HFFc6 (cell line): ENCODE data around the gene TMEM181. TPM values are rescaled to one million over a fixed set of nuclear protein-coding genes. Genes with fewer than 3 reads are reported as not detected.
"Not testable (repeated sequence)": the region's sequence is repeated elsewhere in the genome, so short reads cannot be mapped to it uniquely, and the experiment has no call there.

Experiments used
- DNase-seq: peaks from one replicate; pipeline ENCODE4 v3.0.0-alpha.2; 2018
- H3K27ac Mint-ChIP-seq: 2 replicates; pipeline ENCODE4 v1.8.0; 2020; ENCODE audit warnings: mild to moderate bottlenecking, mixed read lengths
- H3K27me3 Mint-ChIP-seq: 2 replicates; pipeline ENCODE4 v1.8.0; 2021; ENCODE audit warnings: mild to moderate bottlenecking, moderate library complexity, mixed read lengths; ENCODE audit not compliant: insufficient read depth
- H3K36me3 Mint-ChIP-seq: 2 replicates; pipeline ENCODE4 v1.8.0; 2021; ENCODE audit warnings: low read depth, mixed read lengths
- H3K4me1 Mint-ChIP-seq: 2 replicates; pipeline ENCODE4 v1.8.0; 2020; ENCODE audit warnings: low read depth, mixed read lengths
- H3K4me3 Mint-ChIP-seq: 2 replicates; pipeline ENCODE4 v1.8.0; 2020; ENCODE audit warnings: mild to moderate bottlenecking, moderate library complexity, mixed read lengths
- H3K9me3 Mint-ChIP-seq: 2 replicates; pipeline ENCODE4 v1.8.0; 2020; ENCODE audit warnings: mild to moderate bottlenecking, mixed read lengths
- CTCF ChIP-seq: fragments of 200-600 bp; sonication (generic); IDR thresholded peaks from 2 replicates; pipeline ENCODE4 v1.5.0; 2021; ENCODE audit warnings: antibody characterized with exemption, mild to moderate bottlenecking
- total RNA-seq, 6 experiments: library from RNA; stranded (reverse); fragmentation: NEBNext Ultra II Directional; extraction: Animal tissue kit (Norgen Biotek cat#: 25700); gene quantifications; 2 replicates in 1 of 6; 3 replicates in 5 of 6; pipeline ENCODE4 v1.2.3, GENCODE V29; 2021

Gene TMEM181
- total RNA-seq, 6 experiments from 2014 or later = 25.8 to 37.8 (median 30.1) TPM

GRCh38 chr6:158556113-158556512 lies 3.8 kb upstream of the TMEM181 start:
- no peak for TF ChIP-seq CTCF
- H3K27me3 Mint-ChIP-seq = peaks cover 8% of the 10 kb centered on the region; the same call in 1 of the 2 replicates
- H3K9me3 Mint-ChIP-seq = no peaks in the 10 kb centered on the region
- no peak overlapping the region for H3K27ac Mint-ChIP-seq
- no peak for DNase-seq
- no peak overlapping the region for H3K4me3 Mint-ChIP-seq
- H3K36me3 Mint-ChIP-seq = no peaks in the 10 kb centered on the region
- H3K4me1 Mint-ChIP-seq = peaks cover 6% of the 10 kb centered on the region

DNA sequence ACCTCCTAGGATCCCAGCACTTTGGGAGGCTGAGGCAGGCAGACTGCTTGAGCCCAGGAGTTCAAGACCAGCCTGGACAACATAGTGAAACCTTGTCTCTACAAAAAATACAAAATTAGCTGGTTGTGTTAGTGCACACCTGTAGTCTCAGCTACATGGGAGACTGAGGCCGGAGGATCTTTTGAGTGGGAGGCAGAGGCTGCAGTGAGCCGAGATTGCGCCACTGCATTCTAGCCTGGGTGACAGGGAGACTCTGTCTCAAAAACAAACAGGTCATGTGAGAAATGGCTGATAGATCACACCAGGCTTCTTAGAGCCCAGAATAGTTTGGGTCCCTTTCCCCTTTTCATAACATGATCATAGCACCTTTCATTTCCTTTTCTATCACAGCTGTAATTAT lies 2.8 kb upstream of the TMEM181 start:
- not testable (repeated sequence) for DNase-seq, H3K4me3 Mint-ChIP-seq, H3K36me3 Mint-ChIP-seq, H3K9me3 Mint-ChIP-seq, H3K27ac Mint-ChIP-seq
- peaks cover 16% of the 10 kb centered on the region for H3K4me1 Mint-ChIP-seq
- H3K27me3 Mint-ChIP-seq = peaks cover 11% of the 10 kb centered on the region

DNA sequence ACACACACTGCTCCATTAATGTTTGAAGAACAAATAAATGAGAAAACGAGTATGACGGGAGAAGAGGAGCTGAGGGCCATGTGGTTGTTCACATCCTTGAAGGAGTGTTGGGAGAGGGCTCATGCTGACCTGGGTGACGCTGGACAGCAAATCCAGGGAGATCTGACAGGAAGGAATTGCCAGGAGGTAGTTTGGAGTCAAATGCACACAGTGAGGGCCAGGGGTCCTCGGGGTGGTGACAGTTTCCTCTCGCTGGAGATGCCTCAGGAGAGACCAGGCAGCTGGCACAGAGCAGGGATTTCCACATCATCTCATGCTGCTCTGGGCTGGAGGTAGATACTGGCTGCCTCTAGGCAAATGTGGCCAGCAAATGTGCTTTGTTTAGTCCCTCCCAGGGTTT lies 2.0 kb upstream of the TMEM181 start:
- Mint-ChIP-seq H3K9me3 (no peaks in the 10 kb centered on the region), H3K27ac (no peak overlapping the region), H3K4me1 (peaks cover 24% of the 10 kb centered on the region), H3K36me3 (no peaks in the 10 kb centered on the region), H3K27me3 (peaks cover 7% of the 10 kb centered on the region), H3K4me3 (no peak overlapping the region)
- no peak for DNase-seq
- TF ChIP-seq CTCF = no peak

DNA sequence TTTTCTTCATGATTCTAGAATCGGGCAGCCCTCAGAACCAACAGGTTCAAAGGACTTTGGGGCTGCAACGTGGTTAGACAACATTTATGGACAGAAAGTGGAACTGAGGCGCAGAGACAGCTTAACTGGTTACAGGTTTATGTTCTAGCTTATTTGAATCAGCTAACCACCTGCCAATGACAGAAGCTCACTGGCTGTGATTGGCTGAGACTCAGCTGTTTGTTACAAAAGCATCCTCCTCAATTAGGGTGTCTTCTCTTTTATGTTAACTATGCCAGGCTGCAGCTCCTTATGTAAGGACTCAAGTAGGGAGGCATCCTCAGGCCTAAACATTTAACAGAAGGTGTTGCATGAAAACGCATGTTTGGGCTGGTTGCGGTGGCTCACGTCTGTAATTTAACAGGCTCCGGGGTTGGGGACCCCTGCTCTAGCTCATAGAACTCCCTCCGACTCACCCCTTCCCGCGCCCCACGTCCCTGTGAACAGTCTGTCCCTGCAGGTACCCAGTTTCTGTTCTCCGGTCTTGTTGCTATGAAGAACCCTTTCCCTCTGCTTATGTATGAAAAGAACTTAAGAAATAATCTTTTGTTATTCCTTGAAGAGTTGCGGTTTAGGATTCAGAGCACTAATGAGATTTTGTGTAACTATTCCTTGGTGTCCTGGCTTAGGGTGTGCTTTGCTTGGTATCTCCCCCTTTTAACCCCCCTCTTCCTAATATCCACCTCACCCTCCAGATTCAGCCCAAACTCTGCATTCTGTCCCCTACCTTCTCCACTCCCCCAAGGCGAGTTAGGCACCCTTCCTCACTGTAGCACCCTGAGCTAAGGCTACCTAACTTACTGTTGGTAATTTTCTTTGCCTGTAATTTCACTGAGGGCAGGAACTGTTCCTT lies 1.2 kb upstream of the TMEM181 start:
- H3K4me1 Mint-ChIP-seq = peaks cover 29% of the 10 kb centered on the region
- H3K27me3 Mint-ChIP-seq = peaks cover 7% of the 10 kb centered on the region

GRCh38 chr6:158559338-158559894 lies 475 bp upstream of the TMEM181 start:
- DNase-seq = no peak
- Mint-ChIP-seq H3K4me1 (peaks cover 32% of the 10 kb centered on the region), H3K27me3 (peaks cover 7% of the 10 kb centered on the region), H3K27ac (peak overlapping the region; percentile 42; the same call in 1 of the 2 replicates), H3K36me3 (no peaks in the 10 kb centered on the region), H3K4me3 (peak overlapping the region; percentile 60), H3K9me3 (no peaks in the 10 kb centered on the region)
- no peak for TF ChIP-seq CTCF

More for the DNA sequence above, 1.2 kb upstream of the TMEM181 start:
- Mint-ChIP-seq H3K9me3 (no peaks in the 10 kb centered on the region), H3K27ac (peak overlapping the region; percentile 42; the same call in 1 of the 2 replicates), H3K36me3 (no peaks in the 10 kb centered on the region), H3K4me3 (peak overlapping the region; percentile 60)
- DNase-seq = no peak
- no peak for TF ChIP-seq CTCF

GRCh38 chr6:158560836-158561320 lies 987 bp downstream of the TMEM181 start:
- no peak for TF ChIP-seq CTCF
- no peaks in the 10 kb centered on the region for H3K36me3 Mint-ChIP-seq
- peak overlapping the region; percentile 91 for H3K27ac Mint-ChIP-seq
- no peaks in the 10 kb centered on the region for H3K9me3 Mint-ChIP-seq
- peaks cover 3% of the 10 kb centered on the region for H3K27me3 Mint-ChIP-seq
- no peak for DNase-seq
- H3K4me1 Mint-ChIP-seq = peaks cover 32% of the 10 kb centered on the region
- peak overlapping the region; percentile 93 for H3K4me3 Mint-ChIP-seq
